ENCODE data around the gene MICB. TPM values are rescaled to one million over a fixed set of nuclear protein-coding genes. Genes with fewer than 3 reads are reported as not detected.

The MICB gene
- total RNA-seq, 1 experiment from 2014 or later = 37.0 TPM

DNA sequence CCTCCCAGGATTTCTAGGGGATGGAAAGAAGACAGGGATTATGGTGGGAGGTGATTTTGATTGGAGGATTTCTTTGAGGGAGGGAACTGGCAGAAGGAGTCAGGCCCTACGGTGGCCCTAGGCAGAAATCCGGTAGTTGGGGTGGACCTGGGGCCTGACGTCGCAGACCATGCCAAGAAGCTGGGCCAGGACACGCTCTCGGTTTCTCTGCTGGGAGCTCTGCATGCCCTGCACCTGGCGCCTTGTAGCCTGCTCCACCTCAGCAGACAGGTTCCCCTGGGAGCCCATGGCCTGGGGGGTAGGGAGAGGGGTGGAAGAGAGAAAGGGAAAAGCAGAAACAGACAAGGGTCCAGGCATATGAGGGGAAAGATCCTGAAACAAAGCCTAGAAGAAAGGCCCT lies 47.3 kb downstream of the MICB start (continued):
- no peak for TF ChIP-seq ETV6 (CRISPR knock-in tag; IDR thresholded peaks at IDR 0.05)
- no peak for TF ChIP-seq OVOL2 (CRISPR knock-in tag; IDR thresholded peaks at IDR 0.05; ENCODE audit: borderline replicate concordance)

DNA sequence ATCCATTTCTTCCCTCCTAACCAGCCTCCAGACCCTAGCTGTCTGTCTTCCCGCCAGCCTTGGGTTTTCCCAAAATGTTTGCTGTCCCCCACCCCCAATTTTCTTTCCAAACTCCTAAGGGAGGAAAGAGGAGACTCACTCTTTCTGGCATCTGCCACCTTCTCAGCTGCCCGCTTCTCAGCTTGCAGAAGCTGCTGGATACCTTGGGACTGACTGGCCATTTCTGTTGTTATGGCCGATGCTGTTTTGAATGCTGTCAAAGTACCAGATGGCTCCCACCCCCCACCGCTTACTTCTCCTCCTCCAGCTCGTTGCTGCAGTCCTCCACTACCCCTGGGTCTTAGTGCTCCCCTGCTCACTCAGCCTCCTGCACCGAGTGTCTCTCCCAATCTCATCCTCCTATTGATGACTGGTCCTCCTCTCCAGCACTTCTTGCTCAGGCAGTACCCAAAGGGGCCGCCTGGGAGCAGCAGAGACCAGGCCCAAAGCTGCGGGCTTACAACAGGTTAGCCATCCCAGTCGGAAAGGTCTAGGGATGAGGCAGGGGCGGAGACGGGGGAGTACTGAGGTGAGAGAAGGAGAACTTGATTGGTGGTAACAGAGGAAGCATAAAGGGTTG lies 48.5 kb downstream of the MICB start, which contains the start of gene ATP6V1G2:
Gene ATP6V1G2 (minus strand): TSS at position 270 of the 619 bp plus-strand sequence. CDS start 49 bp downstream, at position 221.
- POLR2A ChIA-PET = interaction anchor here (0.5 to 2.0 kb wide), 17 partner anchors 17 to 1425 kb away, joined by 3 to 13 read pairs (median 4); partner anchors contain the start of genes BAG6, GPANK1, MCCD1 and MICB
- H3K4me3 Mint-ChIP-seq = peak within 1 kb of the TSS; percentile 82
- ATAC-seq (peak; percentile 80), DNase-seq (ENCODE audit: low spot score) (peak; percentile 99)
- CTCF ChIA-PET = interaction anchor here (0.6 to 7.2 kb wide), 40 partner anchors 9 to 406 kb away, joined by 3 to 319 read pairs (median 4); partner anchors contain the start of genes AIF1, C6orf47, GPANK1 and LSM2
- H3K9me3 Mint-ChIP-seq = no peaks in the 10 kb centered on the region
- H3K27ac Mint-ChIP-seq = peak within 1 kb of the TSS; percentile 98
- no peaks in the 10 kb centered on the region for H3K27me3 Mint-ChIP-seq (ENCODE audit: low read depth)
- H3K36me3 Mint-ChIP-seq = peaks cover 18% of the 10 kb centered on the region
- peaks cover 22% of the 10 kb centered on the region for H3K4me1 Mint-ChIP-seq
- peak; percentile 39; the same call in 1 of the 2 replicates for TF ChIP-seq TEAD1 (CRISPR knock-in tag; IDR thresholded peaks at IDR 0.05)
- peak; percentile 55; the same call in 1 of the 2 replicates for TF ChIP-seq GABPB1 (CRISPR knock-in tag; IDR thresholded peaks at IDR 0.05)
- TF ChIP-seq NFYB (CRISPR knock-in tag; conservative IDR thresholded peaks at IDR 0.05; ENCODE audit: low read depth) = no peak
- TF ChIP-seq, protein P1, sequence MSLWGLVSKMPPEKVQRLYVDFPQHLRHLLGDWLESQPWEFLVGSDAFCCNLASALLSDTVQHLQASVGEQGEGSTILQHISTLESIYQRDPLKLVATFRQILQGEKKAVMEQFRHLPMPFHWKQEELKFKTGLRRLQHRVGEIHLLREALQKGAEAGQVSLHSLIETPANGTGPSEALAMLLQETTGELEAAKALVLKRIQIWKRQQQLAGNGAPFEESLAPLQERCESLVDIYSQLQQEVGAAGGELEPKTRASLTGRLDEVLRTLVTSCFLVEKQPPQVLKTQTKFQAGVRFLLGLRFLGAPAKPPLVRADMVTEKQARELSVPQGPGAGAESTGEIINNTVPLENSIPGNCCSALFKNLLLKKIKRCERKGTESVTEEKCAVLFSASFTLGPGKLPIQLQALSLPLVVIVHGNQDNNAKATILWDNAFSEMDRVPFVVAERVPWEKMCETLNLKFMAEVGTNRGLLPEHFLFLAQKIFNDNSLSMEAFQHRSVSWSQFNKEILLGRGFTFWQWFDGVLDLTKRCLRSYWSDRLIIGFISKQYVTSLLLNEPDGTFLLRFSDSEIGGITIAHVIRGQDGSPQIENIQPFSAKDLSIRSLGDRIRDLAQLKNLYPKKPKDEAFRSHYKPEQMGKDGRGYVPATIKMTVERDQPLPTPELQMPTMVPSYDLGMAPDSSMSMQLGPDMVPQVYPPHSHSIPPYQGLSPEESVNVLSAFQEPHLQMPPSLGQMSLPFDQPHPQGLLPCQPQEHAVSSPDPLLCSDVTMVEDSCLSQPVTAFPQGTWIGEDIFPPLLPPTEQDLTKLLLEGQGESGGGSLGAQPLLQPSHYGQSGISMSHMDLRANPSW (CRISPR knock-in tag; conservative IDR thresholded peaks at IDR 0.05; ENCODE audit: low read depth) = no peak
- TF ChIP-seq ETV6 (CRISPR knock-in tag; IDR thresholded peaks at IDR 0.05) = peak; percentile 82; the same call in 1 of the 2 replicates
- no peak for TF ChIP-seq GRHL2 (CRISPR knock-in tag; IDR thresholded peaks at IDR 0.05; ENCODE audit: insufficient replicate concordance, severe bottlenecking)
- no peak for TF ChIP-seq KAT7 (CRISPR knock-in tag; IDR thresholded peaks at IDR 0.05; ENCODE audit: borderline replicate concordance)
- TF ChIP-seq, protein P2, sequence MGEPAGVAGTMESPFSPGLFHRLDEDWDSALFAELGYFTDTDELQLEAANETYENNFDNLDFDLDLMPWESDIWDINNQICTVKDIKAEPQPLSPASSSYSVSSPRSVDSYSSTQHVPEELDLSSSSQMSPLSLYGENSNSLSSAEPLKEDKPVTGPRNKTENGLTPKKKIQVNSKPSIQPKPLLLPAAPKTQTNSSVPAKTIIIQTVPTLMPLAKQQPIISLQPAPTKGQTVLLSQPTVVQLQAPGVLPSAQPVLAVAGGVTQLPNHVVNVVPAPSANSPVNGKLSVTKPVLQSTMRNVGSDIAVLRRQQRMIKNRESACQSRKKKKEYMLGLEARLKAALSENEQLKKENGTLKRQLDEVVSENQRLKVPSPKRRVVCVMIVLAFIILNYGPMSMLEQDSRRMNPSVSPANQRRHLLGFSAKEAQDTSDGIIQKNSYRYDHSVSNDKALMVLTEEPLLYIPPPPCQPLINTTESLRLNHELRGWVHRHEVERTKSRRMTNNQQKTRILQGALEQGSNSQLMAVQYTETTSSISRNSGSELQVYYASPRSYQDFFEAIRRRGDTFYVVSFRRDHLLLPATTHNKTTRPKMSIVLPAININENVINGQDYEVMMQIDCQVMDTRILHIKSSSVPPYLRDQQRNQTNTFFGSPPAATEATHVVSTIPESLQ (CRISPR knock-in tag; IDR thresholded peaks at IDR 0.05) = no peak
- TF ChIP-seq, protein P3, sequence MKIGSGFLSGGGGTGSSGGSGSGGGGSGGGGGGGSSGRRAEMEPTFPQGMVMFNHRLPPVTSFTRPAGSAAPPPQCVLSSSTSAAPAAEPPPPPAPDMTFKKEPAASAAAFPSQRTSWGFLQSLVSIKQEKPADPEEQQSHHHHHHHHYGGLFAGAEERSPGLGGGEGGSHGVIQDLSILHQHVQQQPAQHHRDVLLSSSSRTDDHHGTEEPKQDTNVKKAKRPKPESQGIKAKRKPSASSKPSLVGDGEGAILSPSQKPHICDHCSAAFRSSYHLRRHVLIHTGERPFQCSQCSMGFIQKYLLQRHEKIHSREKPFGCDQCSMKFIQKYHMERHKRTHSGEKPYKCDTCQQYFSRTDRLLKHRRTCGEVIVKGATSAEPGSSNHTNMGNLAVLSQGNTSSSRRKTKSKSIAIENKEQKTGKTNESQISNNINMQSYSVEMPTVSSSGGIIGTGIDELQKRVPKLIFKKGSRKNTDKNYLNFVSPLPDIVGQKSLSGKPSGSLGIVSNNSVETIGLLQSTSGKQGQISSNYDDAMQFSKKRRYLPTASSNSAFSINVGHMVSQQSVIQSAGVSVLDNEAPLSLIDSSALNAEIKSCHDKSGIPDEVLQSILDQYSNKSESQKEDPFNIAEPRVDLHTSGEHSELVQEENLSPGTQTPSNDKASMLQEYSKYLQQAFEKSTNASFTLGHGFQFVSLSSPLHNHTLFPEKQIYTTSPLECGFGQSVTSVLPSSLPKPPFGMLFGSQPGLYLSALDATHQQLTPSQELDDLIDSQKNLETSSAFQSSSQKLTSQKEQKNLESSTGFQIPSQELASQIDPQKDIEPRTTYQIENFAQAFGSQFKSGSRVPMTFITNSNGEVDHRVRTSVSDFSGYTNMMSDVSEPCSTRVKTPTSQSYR (CRISPR knock-in tag; IDR thresholded peaks at IDR 0.05) = 0 out of 2 replicates have a peak, but pooled peaks have one; percentile 48
- TF ChIP-seq, protein P4, sequence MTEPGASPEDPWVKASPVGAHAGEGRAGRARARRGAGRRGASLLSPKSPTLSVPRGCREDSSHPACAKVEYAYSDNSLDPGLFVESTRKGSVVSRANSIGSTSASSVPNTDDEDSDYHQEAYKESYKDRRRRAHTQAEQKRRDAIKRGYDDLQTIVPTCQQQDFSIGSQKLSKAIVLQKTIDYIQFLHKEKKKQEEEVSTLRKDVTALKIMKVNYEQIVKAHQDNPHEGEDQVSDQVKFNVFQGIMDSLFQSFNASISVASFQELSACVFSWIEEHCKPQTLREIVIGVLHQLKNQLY (CRISPR knock-in tag; IDR thresholded peaks at IDR 0.05) = no peak
- no peak for TF ChIP-seq TP53 (CRISPR knock-in tag; IDR thresholded peaks at IDR 0.05)
- TF ChIP-seq, protein P5, sequence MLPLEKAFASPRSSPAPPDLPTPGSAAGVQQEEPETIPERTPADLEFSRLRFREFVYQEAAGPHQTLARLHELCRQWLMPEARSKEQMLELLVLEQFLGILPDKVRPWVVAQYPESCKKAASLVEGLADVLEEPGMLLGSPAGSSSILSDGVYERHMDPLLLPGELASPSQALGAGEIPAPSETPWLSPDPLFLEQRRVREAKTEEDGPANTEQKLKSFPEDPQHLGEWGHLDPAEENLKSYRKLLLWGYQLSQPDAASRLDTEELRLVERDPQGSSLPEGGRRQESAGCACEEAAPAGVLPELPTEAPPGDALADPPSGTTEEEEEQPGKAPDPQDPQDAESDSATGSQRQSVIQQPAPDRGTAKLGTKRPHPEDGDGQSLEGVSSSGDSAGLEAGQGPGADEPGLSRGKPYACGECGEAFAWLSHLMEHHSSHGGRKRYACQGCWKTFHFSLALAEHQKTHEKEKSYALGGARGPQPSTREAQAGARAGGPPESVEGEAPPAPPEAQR (CRISPR knock-in tag; IDR thresholded peaks at IDR 0.05) = no peak
- TF ChIP-seq, protein P6, sequence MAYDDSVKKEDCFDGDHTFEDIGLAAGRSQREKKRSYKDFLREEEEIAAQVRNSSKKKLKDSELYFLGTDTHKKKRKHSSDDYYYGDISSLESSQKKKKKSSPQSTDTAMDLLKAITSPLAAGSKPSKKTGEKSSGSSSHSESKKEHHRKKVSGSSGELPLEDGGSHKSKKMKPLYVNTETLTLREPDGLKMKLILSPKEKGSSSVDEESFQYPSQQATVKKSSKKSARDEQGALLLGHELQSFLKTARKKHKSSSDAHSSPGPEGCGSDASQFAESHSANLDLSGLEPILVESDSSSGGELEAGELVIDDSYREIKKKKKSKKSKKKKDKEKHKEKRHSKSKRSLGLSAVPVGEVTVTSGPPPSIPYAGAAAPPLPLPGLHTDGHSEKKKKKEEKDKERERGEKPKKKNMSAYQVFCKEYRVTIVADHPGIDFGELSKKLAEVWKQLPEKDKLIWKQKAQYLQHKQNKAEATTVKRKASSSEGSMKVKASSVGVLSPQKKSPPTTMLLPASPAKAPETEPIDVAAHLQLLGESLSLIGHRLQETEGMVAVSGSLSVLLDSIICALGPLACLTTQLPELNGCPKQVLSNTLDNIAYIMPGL (CRISPR knock-in tag; IDR thresholded peaks at IDR 0.05) = peak; percentile 56; the same call in 1 of the 2 replicates
- TF ChIP-seq MXD4 (CRISPR knock-in tag; IDR thresholded peaks at IDR 0.05; ENCODE audit: borderline replicate concordance) = no peak
- TF ChIP-seq MYBL2 (CRISPR knock-in tag; IDR thresholded peaks at IDR 0.05) = 0 out of 2 replicates have a peak, but pooled peaks have one; percentile 32
- TF ChIP-seq, protein P7, sequence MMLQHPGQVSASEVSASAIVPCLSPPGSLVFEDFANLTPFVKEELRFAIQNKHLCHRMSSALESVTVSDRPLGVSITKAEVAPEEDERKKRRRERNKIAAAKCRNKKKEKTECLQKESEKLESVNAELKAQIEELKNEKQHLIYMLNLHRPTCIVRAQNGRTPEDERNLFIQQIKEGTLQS (CRISPR knock-in tag; conservative IDR thresholded peaks at IDR 0.05) = no peak
- TF ChIP-seq FOXK1 (CRISPR knock-in tag; IDR thresholded peaks at IDR 0.05) = peak; percentile 76
- peak; percentile 77 for TF ChIP-seq SP1 (CRISPR knock-in tag; conservative IDR thresholded peaks at IDR 0.05)
- no peak for TF ChIP-seq ZNF138 (CRISPR knock-in tag; conservative IDR thresholded peaks at IDR 0.05)
- TF ChIP-seq PRRX2 (CRISPR knock-in tag; IDR thresholded peaks at IDR 0.05) = no peak
- no peak for TF ChIP-seq TEAD4 (CRISPR knock-in tag; IDR thresholded peaks at IDR 0.05)
